ENCODE data around the gene EYA4. TPM values are rescaled to one million over a fixed set of nuclear protein-coding genes. Genes with fewer than 3 reads are reported as not detected.

The EYA4 gene
- total and polyA plus RNA-seq, 8 donors, result 0.03 to 16.3 (median 0.87) TPM; not detected in 1

- no peak overlapping the region for H3K4me3 ChIP-seq
- WGBS, 5 donors, result 11 to 36% (median 17%) methylated on average over 1 of the region's 1 CpG
- intact Hi-C loops (cut with DNase I; ENCODE audit: low total_unique reads), result no loop called here
- no peaks in the 10 kb centered on the region for H3K36me3 ChIP-seq
- H3K27me3 ChIP-seq, result no peaks in the 10 kb centered on the region
- no peak overlapping the region for H3K27ac ChIP-seq
- no peaks in the 10 kb centered on the region for H3K9me3 ChIP-seq
- no peak for TF ChIP-seq EP300 (IDR thresholded peaks at IDR 0.05)
- TF ChIP-seq CTCF (IDR thresholded peaks at IDR 0.05), result no peak
- no peak for TF ChIP-seq POLR2AphosphoS5 (IDR thresholded peaks at IDR 0.05)
- TF ChIP-seq POLR2A (IDR thresholded peaks at IDR 0.05), result no peak
- no peak for DNase-seq
- no peaks in the 10 kb centered on the region for H3K4me1 ChIP-seq
These were observed 195.5 kb downstream of the EYA4 start for GRCh38 chr6:133436652-133437051.

GRCh38 chr6:133441491-133441890, 200.3 kb downstream of the EYA4 start:
- no peaks in the 10 kb centered on the region for H3K9me3 ChIP-seq
- no peaks in the 10 kb centered on the region for H3K4me1 ChIP-seq
- no peak overlapping the region for H3K27ac ChIP-seq
- H3K36me3 ChIP-seq, result no peaks in the 10 kb centered on the region
- H3K4me3 ChIP-seq, result no peak overlapping the region
- TF ChIP-seq EP300 (IDR thresholded peaks at IDR 0.05) (no peak), CTCF (IDR thresholded peaks at IDR 0.05) (no peak), POLR2A (IDR thresholded peaks at IDR 0.05) (no peak), POLR2AphosphoS5 (IDR thresholded peaks at IDR 0.05) (no peak)
- no peaks in the 10 kb centered on the region for H3K27me3 ChIP-seq
- intact Hi-C loops (cut with DNase I; ENCODE audit: low total_unique reads), result no loop called here
- WGBS, 5 donors, result 90 to 98% (median 95%) methylated on average over 2 of the region's 2 CpGs
- no peak for DNase-seq

GRCh38 chr6:133446789-133447188, 205.6 kb downstream of the EYA4 start:
- Histone ChIP-seq H3K36me3 (no peaks in the 10 kb centered on the region), H3K27ac (no peak overlapping the region), H3K4me1 (no peaks in the 10 kb centered on the region), H3K9me3 (no peaks in the 10 kb centered on the region), H3K27me3 (no peaks in the 10 kb centered on the region), H3K4me3 (no peak overlapping the region)
- no peak for DNase-seq
- intact Hi-C loops (cut with DNase I; ENCODE audit: low total_unique reads), result no loop called here
- no peak for TF ChIP-seq EP300 (IDR thresholded peaks at IDR 0.05)
- TF ChIP-seq CTCF (IDR thresholded peaks at IDR 0.05), result no peak
- no peak for TF ChIP-seq POLR2AphosphoS5 (IDR thresholded peaks at IDR 0.05)
- TF ChIP-seq POLR2A (IDR thresholded peaks at IDR 0.05), result no peak

- Histone ChIP-seq H3K27ac (no peak overlapping the region), H3K4me3 (no peak overlapping the region), H3K36me3 (no peaks in the 10 kb centered on the region), H3K4me1 (no peaks in the 10 kb centered on the region), H3K27me3 (no peaks in the 10 kb centered on the region), H3K9me3 (no peaks in the 10 kb centered on the region)
- DNase-seq, result no peak
- TF ChIP-seq EP300 (IDR thresholded peaks at IDR 0.05) (no peak), POLR2AphosphoS5 (IDR thresholded peaks at IDR 0.05) (no peak)
- intact Hi-C loops (cut with DNase I; ENCODE audit: low total_unique reads), result no loop called here
These were observed 206.8 kb downstream of the EYA4 start for GRCh38 chr6:133447924-133448323.

- Histone ChIP-seq H3K4me1 (no peaks in the 10 kb centered on the region), H3K36me3 (no peaks in the 10 kb centered on the region), H3K27me3 (no peaks in the 10 kb centered on the region), H3K9me3 (no peaks in the 10 kb centered on the region), H3K4me3 (no peak overlapping the region), H3K27ac (no peak overlapping the region)
- TF ChIP-seq EP300 (IDR thresholded peaks at IDR 0.05) (no peak), CTCF (IDR thresholded peaks at IDR 0.05) (no peak), POLR2AphosphoS5 (IDR thresholded peaks at IDR 0.05) (no peak), POLR2A (IDR thresholded peaks at IDR 0.05) (no peak)
- no peak for DNase-seq
- WGBS, 5 donors, result 70 to 82% (median 78%) methylated on average over 7 of the region's 7 CpGs
- intact Hi-C loops (cut with DNase I; ENCODE audit: low total_unique reads), result no loop called here
These were observed 215.3 kb downstream of the EYA4 start for GRCh38 chr6:133456439-133456838.
